Measurements from ENCODE around the gene FHIT.
"Not testable (repeated sequence)": the region's sequence is repeated elsewhere in the genome, so short reads cannot be mapped to it uniquely, and the experiment has no call there.

The FHIT gene

GRCh38 chr3:60696428-60697125, 554.7 kb downstream of the FHIT start:
- H3K27me3 ChIP-seq (ENCODE audit: insufficient read depth, insufficient read length): no peaks in the 10 kb centered on the region
- H3K4me3 ChIP-seq (ENCODE audit: insufficient read length, low read depth): no peak overlapping the region
- H3K9ac ChIP-seq (ENCODE audit: insufficient read length, low read depth): no peak overlapping the region
- no peaks in the 10 kb centered on the region; the same call in 1 of the 2 replicates for H3K9me3 ChIP-seq (ENCODE audit: insufficient read depth, low read length)
- no peaks in the 10 kb centered on the region for H3K36me3 ChIP-seq (ENCODE audit: insufficient read depth, insufficient read length, low read length)
- no peaks in the 10 kb centered on the region for H3K4me1 ChIP-seq (ENCODE audit: insufficient read depth, insufficient read length)
- no peak for TF ChIP-seq SUZ12 (IDR thresholded peaks at IDR 0.05; ENCODE audit: extremely low read depth, insufficient read depth, insufficient read length)
- no peak for TF ChIP-seq ZNF274 (IDR thresholded peaks at IDR 0.05; ENCODE audit: low read depth, low read length)
- TF ChIP-seq YY1 (IDR thresholded peaks at IDR 0.05; ENCODE audit: insufficient read depth, insufficient read length): no peak
- no peak for DNase-seq (ENCODE audit: low read depth, low spot score)

DNA sequence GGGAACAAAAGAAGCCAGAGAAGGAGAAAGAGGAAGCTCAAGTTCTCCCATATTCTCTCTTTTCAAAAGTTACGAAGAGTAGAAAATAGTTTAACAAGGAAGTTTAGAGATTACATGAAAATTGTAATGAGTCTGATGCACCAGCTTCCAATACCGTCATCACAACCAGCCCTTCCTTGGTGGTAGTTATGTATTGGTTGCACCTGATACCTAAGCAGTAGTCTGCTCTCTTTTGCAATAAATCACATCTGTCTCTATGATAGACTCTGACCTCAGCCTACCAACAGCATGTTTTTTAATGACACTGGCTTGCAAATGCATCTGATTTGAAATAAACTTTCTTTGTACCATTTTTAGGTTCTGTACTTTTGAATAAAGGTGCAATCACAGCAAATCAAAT, 575.8 kb downstream of the FHIT start:
- Histone ChIP-seq H3K9me3 (ENCODE audit: insufficient read depth, low read length) (peaks cover 21% of the 10 kb centered on the region), H3K4me1 (ENCODE audit: insufficient read depth, insufficient read length) (no peaks in the 10 kb centered on the region), H3K27me3 (ENCODE audit: insufficient read depth, insufficient read length) (no peaks in the 10 kb centered on the region), H3K36me3 (ENCODE audit: insufficient read depth, insufficient read length, low read length) (no peaks in the 10 kb centered on the region), H3K4me3 (ENCODE audit: insufficient read length, low read depth) (no peak overlapping the region), H3K9ac (ENCODE audit: insufficient read length, low read depth) (no peak overlapping the region)
- TF ChIP-seq YY1 (IDR thresholded peaks at IDR 0.05; ENCODE audit: insufficient read depth, insufficient read length): no peak
- TF ChIP-seq SUZ12 (IDR thresholded peaks at IDR 0.05; ENCODE audit: extremely low read depth, insufficient read depth, insufficient read length): no peak
- no peak for TF ChIP-seq ZNF274 (IDR thresholded peaks at IDR 0.05; ENCODE audit: low read depth, low read length)
- no peak for DNase-seq (ENCODE audit: low read depth, low spot score)

GRCh38 chr3:60674870-60675269, 576.4 kb downstream of the FHIT start:
- Histone ChIP-seq H3K9me3 (ENCODE audit: insufficient read depth, low read length) (peaks cover 27% of the 10 kb centered on the region), H3K27me3 (ENCODE audit: insufficient read depth, insufficient read length) (no peaks in the 10 kb centered on the region), H3K9ac (ENCODE audit: insufficient read length, low read depth) (no peak overlapping the region), H3K36me3 (ENCODE audit: insufficient read depth, insufficient read length, low read length) (no peaks in the 10 kb centered on the region), H3K4me3 (ENCODE audit: insufficient read length, low read depth) (no peak overlapping the region), H3K4me1 (ENCODE audit: insufficient read depth, insufficient read length) (no peaks in the 10 kb centered on the region)
- TF ChIP-seq YY1 (IDR thresholded peaks at IDR 0.05; ENCODE audit: insufficient read depth, insufficient read length): no peak
- no peak for TF ChIP-seq SUZ12 (IDR thresholded peaks at IDR 0.05; ENCODE audit: extremely low read depth, insufficient read depth, insufficient read length)
- TF ChIP-seq ZNF274 (IDR thresholded peaks at IDR 0.05; ENCODE audit: low read depth, low read length): no peak
- no peak for DNase-seq (ENCODE audit: low read depth, low spot score)

DNA sequence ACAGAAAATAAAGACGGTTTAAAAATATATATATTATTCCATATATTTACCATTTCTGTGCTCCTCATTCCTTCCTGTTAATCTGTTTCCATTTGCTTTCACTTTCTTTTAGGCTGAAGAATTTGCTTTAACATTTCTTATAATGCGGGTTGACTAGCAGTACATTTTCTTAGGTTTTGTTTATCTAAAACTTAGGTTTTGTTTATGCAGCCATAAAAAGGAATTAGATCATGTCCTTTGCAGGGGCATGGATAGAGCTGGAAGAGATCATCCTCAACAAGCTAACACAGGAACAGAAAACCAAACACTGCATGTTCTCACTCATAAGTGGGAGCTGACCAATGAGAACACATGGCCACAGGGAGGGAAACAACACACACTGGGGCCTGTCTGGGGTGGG, 578.1 kb downstream of the FHIT start:
- H3K27me3 ChIP-seq (ENCODE audit: insufficient read depth, insufficient read length): no peaks in the 10 kb centered on the region
- no peak for DNase-seq (ENCODE audit: low read depth, low spot score)
- no peak overlapping the region for H3K9ac ChIP-seq (ENCODE audit: insufficient read length, low read depth)
- no peak overlapping the region for H3K4me3 ChIP-seq (ENCODE audit: insufficient read length, low read depth)
- no peaks in the 10 kb centered on the region for H3K4me1 ChIP-seq (ENCODE audit: insufficient read depth, insufficient read length)
- peaks cover 36% of the 10 kb centered on the region for H3K9me3 ChIP-seq (ENCODE audit: insufficient read depth, low read length)
- TF ChIP-seq YY1 (IDR thresholded peaks at IDR 0.05; ENCODE audit: insufficient read depth, insufficient read length): no peak
- TF ChIP-seq SUZ12 (IDR thresholded peaks at IDR 0.05; ENCODE audit: extremely low read depth, insufficient read depth, insufficient read length): no peak
- TF ChIP-seq ZNF274 (IDR thresholded peaks at IDR 0.05; ENCODE audit: low read depth, low read length): no peak
- H3K36me3 ChIP-seq (ENCODE audit: insufficient read depth, insufficient read length, low read length): no peaks in the 10 kb centered on the region

- not testable (repeated sequence) for H3K4me1 ChIP-seq (ENCODE audit: insufficient read depth, insufficient read length); H3K4me3 ChIP-seq (ENCODE audit: insufficient read length, low read depth); H3K9ac ChIP-seq (ENCODE audit: insufficient read length, low read depth); H3K27me3 ChIP-seq (ENCODE audit: insufficient read depth, insufficient read length); DNase-seq (ENCODE audit: low read depth, low spot score); H3K36me3 ChIP-seq (ENCODE audit: insufficient read depth, insufficient read length, low read length)
- H3K9me3 ChIP-seq (ENCODE audit: insufficient read depth, low read length): peaks cover 41% of the 10 kb centered on the region
These were observed 578.9 kb downstream of the FHIT start for GRCh38 chr3:60672337-60672736.

DNA sequence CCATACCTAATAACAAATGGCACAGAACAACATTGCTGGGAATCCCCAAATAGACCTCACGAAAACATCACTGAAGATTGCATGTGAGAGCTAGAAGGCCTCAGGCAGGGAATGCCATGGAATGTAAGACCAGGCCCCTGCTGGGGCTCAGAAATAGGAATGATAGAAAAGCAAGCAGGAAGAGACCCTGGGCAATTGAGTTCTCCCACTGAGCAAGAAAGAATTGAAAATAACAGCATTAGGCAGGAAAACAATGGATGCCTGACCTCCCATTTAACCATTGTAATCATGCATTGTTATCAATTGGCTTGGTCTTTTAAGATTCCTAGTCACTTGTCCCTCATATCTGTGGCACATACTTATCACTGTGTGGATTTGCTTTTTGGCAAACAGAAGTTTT, 581.6 kb downstream of the FHIT start:
- Histone ChIP-seq H3K4me3 (ENCODE audit: insufficient read length, low read depth) (no peak overlapping the region), H3K27me3 (ENCODE audit: insufficient read depth, insufficient read length) (no peaks in the 10 kb centered on the region), H3K9me3 (ENCODE audit: insufficient read depth, low read length) (peaks cover 41% of the 10 kb centered on the region), H3K4me1 (ENCODE audit: insufficient read depth, insufficient read length) (no peaks in the 10 kb centered on the region), H3K9ac (ENCODE audit: insufficient read length, low read depth) (no peak overlapping the region), H3K36me3 (ENCODE audit: insufficient read depth, insufficient read length, low read length) (no peaks in the 10 kb centered on the region)
- peak; percentile 74 for DNase-seq (ENCODE audit: low read depth, low spot score)
- TF ChIP-seq YY1 (IDR thresholded peaks at IDR 0.05; ENCODE audit: insufficient read depth, insufficient read length) (no peak), SUZ12 (IDR thresholded peaks at IDR 0.05; ENCODE audit: extremely low read depth, insufficient read depth, insufficient read length) (no peak), ZNF274 (IDR thresholded peaks at IDR 0.05; ENCODE audit: low read depth, low read length) (no peak)

DNA sequence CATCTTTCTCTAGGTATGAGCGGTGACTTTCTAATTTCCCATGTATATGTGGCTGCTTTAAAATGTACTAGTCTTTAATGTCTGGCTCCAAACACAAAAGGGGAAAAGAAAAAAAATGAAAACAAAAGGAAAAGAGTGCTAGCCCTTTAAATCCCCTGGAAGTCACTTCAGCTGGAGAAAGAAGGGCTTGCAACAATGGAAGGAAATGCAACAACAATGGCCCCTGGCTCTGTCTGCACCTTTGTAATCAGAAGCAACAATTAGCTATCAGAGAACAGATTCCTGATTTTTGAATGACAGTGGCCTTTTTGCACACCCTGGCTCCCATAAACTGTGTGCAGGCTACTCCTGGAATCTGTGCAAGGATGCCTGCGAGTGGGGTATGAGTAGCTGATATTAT, 591.2 kb downstream of the FHIT start:
- H3K4me1 ChIP-seq (ENCODE audit: insufficient read depth, insufficient read length): no peaks in the 10 kb centered on the region
- H3K9ac ChIP-seq (ENCODE audit: insufficient read length, low read depth): no peak overlapping the region
- peak; percentile 22 for DNase-seq (ENCODE audit: low read depth, low spot score)
- H3K9me3 ChIP-seq (ENCODE audit: insufficient read depth, low read length): peaks cover 8% of the 10 kb centered on the region; the same call in 1 of the 2 replicates
- TF ChIP-seq ZNF274 (IDR thresholded peaks at IDR 0.05; ENCODE audit: low read depth, low read length) (no peak), YY1 (IDR thresholded peaks at IDR 0.05; ENCODE audit: insufficient read depth, insufficient read length) (no peak), SUZ12 (IDR thresholded peaks at IDR 0.05; ENCODE audit: extremely low read depth, insufficient read depth, insufficient read length) (no peak)
- H3K36me3 ChIP-seq (ENCODE audit: insufficient read depth, insufficient read length, low read length): no peaks in the 10 kb centered on the region
- H3K27me3 ChIP-seq (ENCODE audit: insufficient read depth, insufficient read length): no peaks in the 10 kb centered on the region
- no peak overlapping the region for H3K4me3 ChIP-seq (ENCODE audit: insufficient read length, low read depth)
